Embryonic facial prominence (tissue), 1 donor: ENCODE data around the gene IL1RAP.
"Not testable (repeated sequence)": the region's sequence is repeated elsewhere in the genome, so short reads cannot be mapped to it uniquely, and the experiment has no call there.

ENCODE experiments used
- DNase-seq: peaks from one replicate; pipeline ENCODE4 v3.0.0-alpha.2; 2016; ENCODE audit errors: extremely low spot score

Gene IL1RAP

DNA sequence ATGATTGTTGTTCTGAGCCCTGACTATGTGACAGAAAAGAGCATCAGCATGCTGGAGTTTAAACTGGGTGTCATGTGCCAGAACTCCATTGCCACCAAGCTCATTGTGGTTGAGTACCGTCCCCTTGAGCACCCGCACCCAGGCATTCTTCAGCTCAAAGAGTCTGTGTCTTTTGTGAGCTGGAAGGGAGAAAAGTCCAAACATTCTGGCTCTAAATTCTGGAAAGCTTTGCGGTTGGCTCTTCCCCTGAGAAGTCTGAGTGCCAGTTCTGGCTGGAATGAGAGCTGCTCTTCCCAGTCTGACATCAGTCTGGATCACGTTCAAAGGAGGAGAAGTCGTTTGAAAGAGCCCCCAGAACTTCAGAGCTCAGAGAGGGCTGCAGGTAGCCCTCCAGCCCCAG, 142.0 kb downstream of the IL1RAP start:
- no peak for DNase-seq

DNA sequence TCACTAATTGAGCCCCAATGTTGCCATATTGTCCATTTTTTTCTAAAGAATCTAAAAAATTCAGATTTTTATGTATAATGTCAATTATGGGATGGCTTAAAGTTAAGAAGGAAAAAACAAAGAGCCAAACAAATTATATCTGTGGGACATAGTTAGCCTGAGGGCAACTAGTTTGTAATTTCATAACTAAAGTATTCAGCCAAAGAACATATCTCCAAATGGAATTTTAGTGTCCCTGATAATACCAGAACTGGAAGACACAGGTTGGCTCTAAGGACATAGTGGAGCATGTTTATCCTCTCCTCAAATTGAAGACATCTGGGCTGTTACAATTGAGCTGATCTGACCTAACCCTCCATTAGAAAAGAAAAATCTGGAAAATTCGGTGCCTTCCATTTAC, 144.2 kb downstream of the IL1RAP start:
- DNase-seq: no peak

GRCh38 chr3:190666821-190667220, 152.9 kb downstream of the IL1RAP start:
- no peak for DNase-seq

GRCh38 chr3:190671658-190672057, 157.8 kb downstream of the IL1RAP start:
- DNase-seq: no peak

- DNase-seq: no peak
Observed at GRCh38 chr3:190673148-190673547, 159.3 kb downstream of the IL1RAP start.

DNA sequence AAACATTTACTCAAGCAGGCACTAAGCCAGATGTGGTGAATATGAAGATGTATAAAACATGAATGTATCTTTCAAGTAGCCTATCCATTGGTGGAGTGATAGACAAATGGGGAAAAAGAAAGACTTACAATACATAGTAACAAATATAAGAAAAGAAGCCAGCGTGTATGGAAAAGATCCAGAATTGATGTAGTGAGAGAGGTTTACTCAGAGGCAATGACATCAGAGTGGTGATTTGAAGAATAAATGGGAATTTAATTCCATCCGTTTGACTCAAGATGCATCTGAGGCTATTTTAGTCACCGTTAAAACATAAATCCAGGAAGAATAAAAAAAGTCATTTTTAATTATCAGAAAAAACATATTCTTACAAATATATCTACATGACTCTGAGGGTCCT, 162.6 kb downstream of the IL1RAP start:
- DNase-seq: no peak

DNA sequence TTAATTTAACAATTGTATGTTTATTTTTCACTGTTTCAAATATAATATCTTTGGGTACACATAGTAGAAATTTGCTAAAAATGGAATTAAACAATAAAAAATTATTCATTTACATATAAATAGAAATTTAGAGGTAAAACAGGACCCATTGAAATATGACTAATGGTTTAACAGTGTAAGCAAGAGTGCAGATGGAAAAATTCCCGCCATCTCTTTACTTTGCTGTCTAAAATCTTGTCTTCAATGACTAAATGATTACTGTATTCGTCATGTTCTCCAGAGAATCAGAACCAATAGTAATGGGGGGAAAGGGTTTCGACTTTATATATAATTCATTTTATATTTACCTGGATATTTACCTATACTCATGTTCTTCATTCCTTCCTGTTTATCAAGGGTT, 163.1 kb downstream of the IL1RAP start:
- DNase-seq: no peak

DNA sequence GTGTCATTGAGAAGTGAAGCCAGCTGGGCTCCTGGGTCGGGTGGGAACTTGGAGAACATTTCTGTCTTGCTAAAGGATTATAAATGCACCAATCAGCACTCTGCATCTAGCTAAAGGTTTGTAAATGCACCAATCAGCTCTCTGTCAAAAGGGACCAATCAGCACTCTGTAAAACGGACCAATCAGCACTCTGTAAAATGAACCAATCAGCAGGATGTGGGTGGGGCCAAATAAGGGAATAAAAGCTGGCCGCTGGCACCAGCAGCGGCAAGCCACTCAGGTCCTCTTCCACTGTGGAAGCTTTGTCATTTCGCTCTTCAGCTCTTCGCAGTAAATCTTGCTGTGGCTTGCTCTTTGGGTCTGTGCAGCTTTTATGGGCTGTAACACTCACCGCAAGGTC, 164.0 kb downstream of the IL1RAP start:
- not testable (repeated sequence) for DNase-seq

DNA sequence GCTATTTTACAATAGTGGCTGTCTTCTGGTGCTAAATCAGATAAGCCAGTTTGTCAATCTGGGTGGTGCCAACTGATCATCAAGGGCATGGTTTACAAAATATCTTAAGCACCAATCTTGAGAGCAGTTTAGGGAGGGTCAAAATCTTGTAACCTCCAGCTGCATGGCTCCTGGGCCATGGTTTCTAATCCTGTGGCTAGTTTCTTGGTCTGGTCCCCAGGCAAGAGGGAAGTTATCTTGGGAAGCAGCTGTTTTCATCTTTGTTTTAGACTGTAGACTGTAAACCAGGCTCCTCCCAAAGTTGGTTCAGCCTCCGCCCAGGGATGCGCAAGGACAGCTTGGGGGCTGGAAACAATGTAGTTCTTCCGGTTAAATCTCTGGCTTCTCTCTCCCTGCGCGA, 166.8 kb downstream of the IL1RAP start:
- DNase-seq: no peak

- no peak for DNase-seq
Observed at GRCh38 chr3:190684776-190685175, 170.9 kb downstream of the IL1RAP start.

DNA sequence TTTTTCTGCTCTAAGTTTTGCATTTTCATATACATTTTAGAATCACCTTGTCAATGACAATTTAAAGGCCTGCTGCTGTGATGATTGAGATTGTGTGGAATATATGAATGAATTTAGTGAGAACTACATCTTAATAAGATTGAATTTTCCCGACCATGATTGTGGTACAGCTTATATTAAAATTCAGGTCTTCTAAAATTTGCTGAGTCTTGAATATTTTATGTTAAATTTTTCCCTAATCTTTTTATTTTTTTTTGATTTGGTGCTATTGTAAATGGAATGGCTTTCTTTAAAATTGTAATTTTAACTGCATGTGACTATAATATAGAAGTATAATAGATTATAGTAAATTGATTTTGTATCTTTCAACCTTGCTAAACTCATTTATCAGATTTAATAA, 172.1 kb downstream of the IL1RAP start:
- DNase-seq: no peak

- no peak for DNase-seq
Observed at GRCh38 chr3:190690246-190690645, 176.4 kb downstream of the IL1RAP start.

DNA sequence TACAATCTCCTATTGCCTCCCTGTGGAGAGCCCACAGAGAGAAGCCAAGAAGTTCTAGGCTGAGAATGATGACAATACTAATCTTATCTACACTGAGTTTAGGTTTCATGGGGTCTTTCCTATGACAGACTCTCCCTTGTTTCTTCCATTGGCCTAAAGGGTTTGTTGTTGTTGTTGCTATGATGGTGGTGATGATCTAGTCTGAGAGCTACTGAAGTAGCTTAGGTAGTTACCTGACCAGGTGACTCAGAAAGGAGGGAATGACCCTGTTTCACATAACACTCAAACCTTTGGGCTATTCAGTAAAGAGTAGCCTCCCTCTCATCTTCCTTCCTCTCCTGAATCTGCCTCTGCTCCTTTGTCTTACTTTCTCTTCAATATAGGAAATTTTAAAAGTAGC, 178.4 kb downstream of the IL1RAP start:
- DNase-seq: no peak

- DNase-seq: no peak
Observed at GRCh38 chr3:190694335-190695001, 180.6 kb downstream of the IL1RAP start.

DNA sequence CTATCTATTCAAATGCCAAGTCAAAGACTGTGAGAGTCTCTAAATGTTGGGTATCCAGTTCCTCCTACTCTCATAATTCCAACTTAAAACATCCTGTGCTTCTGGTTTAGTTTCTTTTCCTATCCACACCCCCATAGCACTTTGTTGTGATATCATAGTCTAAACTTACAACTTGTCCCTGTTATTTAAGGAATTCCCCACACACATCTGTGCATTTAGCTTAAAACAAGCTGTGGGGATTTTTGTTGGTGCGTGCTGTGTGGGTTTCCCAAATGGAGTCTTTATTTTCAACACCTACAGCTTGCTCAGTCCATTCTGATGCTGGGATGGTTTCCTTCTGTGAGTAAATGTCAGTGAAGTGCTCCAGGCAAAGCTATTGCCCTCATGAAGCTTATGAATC, 181.3 kb downstream of the IL1RAP start:
- no peak for DNase-seq

DNA sequence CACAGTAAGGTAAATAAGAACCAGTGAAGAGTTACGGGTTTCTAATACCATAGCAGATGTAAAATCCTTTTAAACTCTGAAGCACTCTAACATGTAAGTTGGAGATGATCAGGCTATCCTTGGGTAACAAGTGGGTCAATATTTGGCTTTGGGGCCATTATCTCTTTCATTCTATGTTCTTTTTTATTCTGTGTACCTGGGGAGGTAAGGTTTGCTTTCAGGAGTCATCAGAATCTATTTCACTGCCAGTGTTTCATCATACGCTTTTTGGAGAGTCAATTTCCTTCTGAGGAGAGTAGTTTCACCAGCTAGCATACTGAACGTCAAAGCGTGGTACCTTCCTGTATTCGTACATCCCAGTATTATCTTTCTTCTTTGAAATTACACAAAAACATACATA, 182.1 kb downstream of the IL1RAP start:
- DNase-seq: no peak

DNA sequence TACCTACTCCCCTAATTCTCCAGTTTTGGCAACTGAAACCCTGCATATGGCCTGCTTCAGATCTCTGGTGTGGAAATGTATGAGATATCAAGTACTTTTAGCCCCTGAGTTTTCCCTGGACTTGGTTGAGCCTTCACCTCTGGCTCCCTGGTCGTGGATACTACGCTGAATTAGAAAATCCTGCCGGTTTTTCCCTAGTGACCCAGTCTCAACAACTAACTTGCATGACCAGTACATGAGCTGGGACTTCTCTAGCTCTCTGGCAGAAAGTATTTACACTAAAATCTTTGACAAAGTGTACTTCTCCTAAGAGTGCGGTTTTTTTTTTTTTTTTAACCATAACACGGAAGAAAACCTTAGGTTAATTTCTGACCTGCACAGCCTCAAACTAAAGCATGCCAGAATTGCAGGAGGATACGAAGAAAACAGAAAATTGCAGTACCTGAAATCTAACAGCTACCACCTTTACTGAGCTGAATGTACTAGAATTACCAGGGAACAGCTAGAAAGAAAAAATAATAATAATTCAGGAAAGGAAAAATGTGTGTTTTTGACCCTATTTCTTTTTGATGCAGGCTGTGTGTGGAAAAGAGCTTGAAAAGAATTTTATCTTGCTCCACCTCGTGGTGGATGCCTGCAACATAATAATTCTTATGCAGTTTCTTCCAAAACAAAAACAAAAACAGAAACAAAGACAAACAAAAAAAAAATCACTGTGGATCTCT, 183.1 kb downstream of the IL1RAP start:
- DNase-seq: no peak

- DNase-seq: no peak
Observed at GRCh38 chr3:190697502-190697830, 183.6 kb downstream of the IL1RAP start.

DNA sequence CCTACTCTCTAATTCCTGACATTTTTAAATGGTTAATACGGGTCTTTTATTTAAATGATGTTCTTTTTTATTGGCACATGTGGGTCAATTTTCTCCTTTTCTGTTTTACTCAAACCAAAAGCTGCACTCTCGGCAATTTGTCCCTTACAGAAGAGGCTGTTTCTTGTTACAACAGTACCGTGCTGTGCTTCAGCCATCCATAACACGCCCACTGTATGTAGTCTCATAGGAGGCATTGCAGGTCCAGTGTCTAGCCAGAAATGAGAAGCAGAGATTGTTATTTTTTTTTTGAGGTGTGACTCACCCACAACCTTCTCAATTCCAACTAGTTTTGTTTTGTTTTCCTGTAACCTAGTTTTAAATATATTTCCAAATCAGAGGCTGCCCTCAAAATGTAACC, 184.0 kb downstream of the IL1RAP start:
- DNase-seq: no peak

GRCh38 chr3:190699776-190700175, 185.9 kb downstream of the IL1RAP start:
- DNase-seq: no peak

- DNase-seq: no peak
Observed at GRCh38 chr3:190701096-190701532, 187.2 kb downstream of the IL1RAP start.

- no peak for DNase-seq
Observed at GRCh38 chr3:190706582-190706981, 192.7 kb downstream of the IL1RAP start.
